Stimulated activated memory B cell treated with anti-CD40 and anti-IgM and Interleukin-4, amounts not matched to agents 10 μg/mL and 1 μg/mL and 100 μg/mL, for 72 hours (primary cell): ENCODE measurements around the gene PCDH15.

Experiments used
- ATAC-seq: fragments of 150-1000 bp; cut with Tn5 transposase; 2 replicates; pipeline ENCODE4 v1.10.0; 2021
- H3K27ac Mint-ChIP-seq: one replicate; pipeline ENCODE4 v1.8.0; 2022; ENCODE audit warnings: mild to moderate bottlenecking, mixed read lengths
- H3K27me3 Mint-ChIP-seq: one replicate; pipeline ENCODE4 v1.8.0; 2022; ENCODE audit warnings: mixed read lengths
- H3K36me3 Mint-ChIP-seq: one replicate; pipeline ENCODE4 v1.8.0; 2022; ENCODE audit warnings: mixed read lengths
- H3K4me1 Mint-ChIP-seq: one replicate; pipeline ENCODE4 v1.8.0; 2022; ENCODE audit warnings: mixed read lengths
- H3K4me3 Mint-ChIP-seq: one replicate; pipeline ENCODE4 v1.8.0; 2022; ENCODE audit warnings: mild to moderate bottlenecking, moderate library complexity, mixed read lengths
- H3K9me3 Mint-ChIP-seq: one replicate; pipeline ENCODE4 v1.8.0; 2022; ENCODE audit warnings: mixed read lengths

The PCDH15 gene

DNA sequence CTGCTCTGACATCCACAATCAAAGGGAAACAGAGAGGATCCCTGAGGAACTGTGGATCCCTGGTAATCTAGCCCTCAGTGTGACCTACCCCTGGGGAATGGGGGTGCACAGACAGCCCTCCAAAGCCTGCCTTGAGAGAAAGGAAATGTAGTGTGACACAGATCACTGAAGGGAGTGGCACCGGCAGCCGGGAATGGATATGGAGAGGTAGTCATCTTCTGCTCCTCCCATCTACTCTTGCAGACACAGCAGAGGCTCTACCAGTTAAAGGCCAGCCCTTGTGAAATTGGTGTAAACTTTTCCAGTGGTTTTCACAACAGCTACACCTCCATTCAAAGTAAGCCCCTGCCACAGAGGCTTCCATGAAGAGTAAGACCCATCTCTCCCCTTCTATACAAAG lies 144.4 kb downstream of the PCDH15 start:
- H3K36me3 Mint-ChIP-seq: no peaks in the 10 kb centered on the region
- no peak overlapping the region for H3K27ac Mint-ChIP-seq
- H3K27me3 Mint-ChIP-seq: no peaks in the 10 kb centered on the region
- no peaks in the 10 kb centered on the region for H3K4me1 Mint-ChIP-seq
- H3K9me3 Mint-ChIP-seq: no peaks in the 10 kb centered on the region
- no peak overlapping the region for H3K4me3 Mint-ChIP-seq
- ATAC-seq: no peak

DNA sequence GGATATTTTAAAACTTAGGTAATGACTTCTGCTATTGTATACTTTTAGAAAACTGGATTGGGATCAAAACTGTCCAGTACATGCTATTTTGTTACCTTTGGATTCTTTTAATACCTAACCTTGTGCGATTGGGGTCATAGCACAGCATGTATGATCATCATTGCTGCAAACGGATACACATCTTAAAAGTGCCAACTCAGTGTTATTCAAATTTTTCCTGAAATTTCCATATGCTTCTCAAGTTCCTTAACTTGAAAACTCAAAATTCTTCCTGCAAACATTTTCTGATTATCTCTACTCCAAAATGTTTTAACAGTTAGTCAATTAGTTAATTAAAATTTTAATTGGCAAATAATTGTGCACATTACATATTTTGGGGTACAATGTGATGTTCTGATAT lies 147.5 kb downstream of the PCDH15 start:
- Mint-ChIP-seq H3K36me3 (no peaks in the 10 kb centered on the region), H3K9me3 (peaks cover 3% of the 10 kb centered on the region), H3K4me3 (no peak overlapping the region), H3K27ac (no peak overlapping the region), H3K27me3 (no peaks in the 10 kb centered on the region), H3K4me1 (no peaks in the 10 kb centered on the region)
- ATAC-seq: no peak

DNA sequence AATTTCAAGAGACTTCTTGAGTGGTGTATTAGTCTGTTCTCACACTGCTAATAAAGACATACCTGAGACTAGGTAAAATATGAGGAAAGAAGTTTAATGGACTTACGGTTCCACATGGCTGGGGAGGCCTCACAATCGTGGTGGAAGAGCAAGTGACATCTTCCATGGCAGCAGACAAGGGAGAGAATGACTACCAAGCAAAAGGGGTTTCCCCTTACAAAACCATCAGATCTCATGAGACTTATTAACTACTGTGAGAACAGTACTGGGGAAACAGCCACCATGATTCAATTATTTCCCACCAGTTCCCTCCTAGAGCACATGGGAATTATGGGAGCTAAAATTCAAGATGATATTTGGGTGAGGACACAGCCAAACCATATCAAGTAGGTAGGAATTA lies 150.5 kb downstream of the PCDH15 start:
- Mint-ChIP-seq H3K27ac (no peak overlapping the region), H3K4me3 (no peak overlapping the region), H3K4me1 (no peaks in the 10 kb centered on the region), H3K36me3 (no peaks in the 10 kb centered on the region), H3K9me3 (peaks cover 3% of the 10 kb centered on the region), H3K27me3 (no peaks in the 10 kb centered on the region)
- ATAC-seq: no peak

DNA sequence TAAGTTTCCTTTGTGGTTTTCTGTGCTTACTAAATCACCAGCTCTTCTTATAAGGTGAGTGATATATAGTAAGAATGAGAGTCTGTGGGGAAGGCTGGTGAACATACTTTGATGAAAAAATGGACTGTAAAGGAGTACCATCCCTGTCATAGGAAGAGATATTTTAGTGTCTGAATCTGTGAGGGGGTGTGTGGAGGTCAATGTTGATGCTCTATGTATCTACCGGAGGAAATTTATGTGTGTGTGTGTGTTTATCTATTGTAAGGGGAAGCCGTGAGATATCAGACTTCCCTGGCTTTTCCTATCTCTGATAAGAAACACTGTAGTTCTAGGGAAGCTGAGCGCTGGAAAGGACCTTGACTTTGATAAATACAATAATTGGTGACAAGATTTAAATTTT lies 179.0 kb downstream of the PCDH15 start:
- Mint-ChIP-seq H3K36me3 (no peaks in the 10 kb centered on the region), H3K9me3 (peaks cover 10% of the 10 kb centered on the region), H3K4me1 (no peaks in the 10 kb centered on the region), H3K27me3 (no peaks in the 10 kb centered on the region), H3K27ac (no peak overlapping the region), H3K4me3 (no peak overlapping the region)
- ATAC-seq: no peak

DNA sequence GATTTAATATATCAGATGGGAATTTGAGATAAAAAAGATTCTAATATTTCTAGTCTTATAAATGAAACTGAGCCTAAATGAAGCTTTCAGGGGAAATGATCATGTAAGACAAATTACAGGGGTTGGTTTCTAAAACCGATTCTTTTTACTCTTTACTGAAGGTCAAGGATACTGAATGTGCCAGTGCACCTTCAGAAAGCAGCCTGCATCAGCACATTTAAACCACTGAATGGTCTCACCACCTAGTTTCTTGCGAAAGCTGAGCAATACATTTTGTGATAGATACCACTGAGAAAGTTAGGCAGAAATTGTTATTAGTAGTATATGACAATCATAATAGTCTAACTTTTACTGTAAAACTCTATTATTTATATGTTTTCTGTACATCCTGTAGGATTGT lies 180.7 kb downstream of the PCDH15 start:
- Mint-ChIP-seq H3K27me3 (no peaks in the 10 kb centered on the region), H3K4me3 (no peak overlapping the region), H3K36me3 (no peaks in the 10 kb centered on the region), H3K9me3 (peaks cover 5% of the 10 kb centered on the region), H3K27ac (no peak overlapping the region), H3K4me1 (no peaks in the 10 kb centered on the region)
- no peak for ATAC-seq

DNA sequence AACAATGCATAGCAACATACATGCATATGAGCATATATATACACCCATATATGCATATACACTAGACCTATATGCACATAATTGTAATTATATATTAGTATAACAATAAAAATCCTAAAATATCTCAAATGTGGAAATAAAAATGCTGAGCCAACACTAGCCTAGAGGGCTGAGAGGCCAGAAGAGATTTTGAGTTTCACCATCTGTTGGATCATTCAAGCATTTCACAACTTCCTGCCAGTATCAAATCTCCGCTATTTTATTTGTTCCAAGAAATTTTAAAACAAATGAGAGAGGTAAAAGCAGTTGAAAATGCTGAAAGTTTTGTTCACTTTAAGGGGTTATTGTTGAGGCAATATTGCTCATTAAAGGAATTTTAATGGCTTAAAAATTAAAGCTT lies 187.0 kb downstream of the PCDH15 start:
- no peak overlapping the region for H3K4me3 Mint-ChIP-seq
- ATAC-seq: no peak
- no peaks in the 10 kb centered on the region for H3K4me1 Mint-ChIP-seq
- no peaks in the 10 kb centered on the region for H3K9me3 Mint-ChIP-seq
- no peak overlapping the region for H3K27ac Mint-ChIP-seq
- no peaks in the 10 kb centered on the region for H3K36me3 Mint-ChIP-seq
- no peaks in the 10 kb centered on the region for H3K27me3 Mint-ChIP-seq

DNA sequence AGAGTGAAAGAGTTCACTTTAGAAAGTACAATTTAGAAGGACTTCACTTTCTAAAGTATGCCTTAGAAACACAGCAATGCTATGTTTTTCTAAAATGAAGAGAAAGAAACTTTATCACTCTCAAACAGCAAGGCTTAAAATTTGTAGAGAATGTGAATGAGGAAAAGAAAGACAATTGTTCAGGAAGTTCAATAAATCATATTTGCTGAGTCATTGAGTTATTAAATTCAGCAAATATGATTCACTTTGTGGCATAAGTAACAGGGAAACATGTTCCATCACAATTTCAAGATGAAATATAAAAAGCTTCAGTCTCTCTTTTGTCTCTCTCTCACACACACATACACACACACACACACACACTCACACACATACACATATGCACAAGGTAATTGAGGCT lies 187.9 kb downstream of the PCDH15 start:
- H3K27me3 Mint-ChIP-seq: no peaks in the 10 kb centered on the region
- H3K9me3 Mint-ChIP-seq: no peaks in the 10 kb centered on the region

DNA sequence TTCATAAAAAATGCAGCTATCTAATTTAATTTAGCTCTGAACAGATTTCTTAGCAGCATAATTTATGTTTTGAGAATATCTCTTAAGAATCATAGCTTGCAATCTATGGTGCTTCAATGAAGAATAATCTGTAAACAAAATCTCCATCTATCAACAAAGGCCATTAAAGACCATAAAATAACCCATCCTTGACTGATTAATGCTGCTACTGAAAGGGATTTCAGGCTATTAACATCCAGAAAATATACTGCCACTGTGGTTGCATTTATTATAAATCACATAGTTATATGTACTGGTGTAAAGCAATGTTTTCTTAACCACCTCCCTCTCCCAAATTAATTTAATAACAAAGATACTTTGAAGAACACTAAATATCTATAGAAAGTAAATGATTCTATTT lies 191.6 kb downstream of the PCDH15 start:
- Mint-ChIP-seq H3K27ac (no peak overlapping the region), H3K4me3 (no peak overlapping the region), H3K4me1 (no peaks in the 10 kb centered on the region), H3K36me3 (no peaks in the 10 kb centered on the region), H3K9me3 (no peaks in the 10 kb centered on the region), H3K27me3 (no peaks in the 10 kb centered on the region)
- no peak for ATAC-seq

More for the DNA sequence above, 187.9 kb downstream of the PCDH15 start:
- no peak overlapping the region for H3K4me3 Mint-ChIP-seq
- ATAC-seq: no peak
- no peaks in the 10 kb centered on the region for H3K36me3 Mint-ChIP-seq
- no peak overlapping the region for H3K27ac Mint-ChIP-seq
- H3K4me1 Mint-ChIP-seq: no peaks in the 10 kb centered on the region

DNA sequence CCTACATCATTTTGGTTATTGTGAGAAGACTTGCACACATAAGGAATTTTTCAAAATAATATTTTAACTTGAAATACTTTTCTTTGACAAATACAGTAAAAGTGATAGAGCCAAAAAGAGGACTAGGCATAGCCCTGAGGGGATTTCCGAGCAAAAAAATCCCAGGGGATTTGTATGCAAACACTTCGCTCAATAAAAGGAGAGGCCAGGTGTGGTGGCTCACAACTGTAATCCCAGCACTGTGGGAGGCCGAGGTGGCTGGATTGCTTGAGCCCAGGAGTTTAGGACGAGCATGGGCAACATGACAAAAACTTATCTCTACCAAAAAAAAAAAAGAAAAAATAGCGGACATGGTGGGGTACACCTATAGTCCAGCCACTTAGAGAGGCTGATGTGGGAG lies 193.0 kb downstream of the PCDH15 start:
- Mint-ChIP-seq H3K4me1 (no peaks in the 10 kb centered on the region), H3K36me3 (no peaks in the 10 kb centered on the region), H3K27ac (no peak overlapping the region), H3K27me3 (no peaks in the 10 kb centered on the region), H3K9me3 (no peaks in the 10 kb centered on the region), H3K4me3 (no peak overlapping the region)
- no peak for ATAC-seq

DNA sequence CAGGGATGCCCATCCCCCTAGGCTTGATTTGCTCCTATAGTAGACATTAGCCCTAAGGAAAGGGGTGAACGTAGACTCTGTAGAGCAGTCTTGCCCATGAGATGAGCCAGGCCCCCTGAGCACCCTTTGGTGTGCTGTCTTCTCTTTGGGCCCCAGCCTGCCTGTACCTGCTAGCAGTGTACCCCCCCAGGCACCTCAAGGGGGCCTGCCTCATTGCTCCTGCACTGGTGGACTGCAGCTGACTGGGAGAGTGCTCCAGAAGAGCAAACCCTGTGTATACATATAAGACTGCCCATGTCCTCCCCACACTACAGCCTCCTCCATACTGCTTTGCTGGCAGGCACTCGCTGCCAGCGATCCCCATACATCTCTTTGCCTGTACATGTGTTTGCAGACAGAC lies 206.7 kb downstream of the PCDH15 start:
- H3K4me1 Mint-ChIP-seq: no peaks in the 10 kb centered on the region
- no peaks in the 10 kb centered on the region for H3K27me3 Mint-ChIP-seq
- ATAC-seq: no peak
- no peak overlapping the region for H3K4me3 Mint-ChIP-seq
- peaks cover 5% of the 10 kb centered on the region for H3K9me3 Mint-ChIP-seq
- H3K27ac Mint-ChIP-seq: no peak overlapping the region
- no peaks in the 10 kb centered on the region for H3K36me3 Mint-ChIP-seq

DNA sequence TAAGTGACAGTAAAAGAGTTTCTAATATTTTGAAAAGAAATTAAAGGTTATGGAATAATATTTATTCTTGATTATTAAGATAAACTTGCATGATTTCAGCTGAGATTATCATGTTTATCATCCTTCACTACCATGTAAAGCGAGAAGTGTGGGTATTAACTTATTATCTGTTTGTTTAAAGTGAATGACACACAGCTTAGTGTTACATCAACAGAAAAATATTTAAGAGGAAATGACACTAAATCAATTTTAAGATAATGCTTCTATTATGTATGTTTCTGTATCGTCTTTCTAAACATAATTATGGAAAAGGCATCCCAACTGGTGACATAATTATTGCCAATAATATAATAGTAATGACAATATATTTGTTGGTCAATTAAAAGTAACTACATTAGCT lies 213.1 kb downstream of the PCDH15 start:
- ATAC-seq: no peak
- Mint-ChIP-seq H3K27ac (no peak overlapping the region), H3K4me3 (no peak overlapping the region), H3K4me1 (no peaks in the 10 kb centered on the region), H3K27me3 (no peaks in the 10 kb centered on the region), H3K36me3 (no peaks in the 10 kb centered on the region), H3K9me3 (peaks cover 2% of the 10 kb centered on the region)

DNA sequence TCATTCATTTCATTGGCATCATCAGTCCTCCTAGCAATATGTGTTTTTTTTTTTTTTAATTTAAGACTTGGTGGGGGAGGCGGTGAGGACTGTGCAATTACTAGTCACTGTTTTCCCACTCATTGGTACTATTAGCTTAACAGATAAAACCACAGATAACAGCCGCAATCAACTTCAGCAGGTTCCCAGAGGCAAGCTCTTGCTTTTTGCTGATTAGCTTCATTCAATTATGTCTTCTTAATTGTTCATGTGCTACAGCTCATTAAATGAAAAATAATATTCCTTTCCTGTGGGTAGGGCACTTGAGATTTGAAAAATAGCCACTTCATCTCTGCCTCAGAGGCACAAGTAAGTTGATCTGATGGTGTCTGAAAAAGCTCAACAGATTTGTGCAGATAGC lies 215.5 kb downstream of the PCDH15 start:
- no peaks in the 10 kb centered on the region for H3K27me3 Mint-ChIP-seq
- H3K4me1 Mint-ChIP-seq: no peaks in the 10 kb centered on the region
- ATAC-seq: no peak
- H3K36me3 Mint-ChIP-seq: no peaks in the 10 kb centered on the region
- no peaks in the 10 kb centered on the region for H3K9me3 Mint-ChIP-seq
- no peak overlapping the region for H3K27ac Mint-ChIP-seq
- H3K4me3 Mint-ChIP-seq: no peak overlapping the region

DNA sequence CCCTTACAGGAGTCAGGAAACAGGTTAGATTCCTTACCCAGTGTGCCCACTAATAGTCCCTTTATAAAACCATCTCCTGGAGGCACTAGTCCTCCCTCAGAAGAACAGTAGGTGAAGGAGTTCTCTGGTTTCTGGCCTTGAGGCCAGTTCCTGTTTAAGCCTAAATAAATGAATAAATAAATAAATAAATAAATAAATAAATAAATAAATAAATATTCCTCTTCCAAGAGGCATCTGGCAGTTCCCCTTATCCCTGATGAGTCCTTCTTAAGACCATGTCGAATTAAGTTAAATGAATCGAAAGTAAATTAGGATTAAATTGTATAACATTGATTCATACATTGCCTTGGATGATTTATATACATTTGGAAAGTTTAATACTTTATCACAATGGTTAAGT lies 223.3 kb downstream of the PCDH15 start:
- no peak overlapping the region for H3K27ac Mint-ChIP-seq
- no peaks in the 10 kb centered on the region for H3K4me1 Mint-ChIP-seq
- H3K36me3 Mint-ChIP-seq: no peaks in the 10 kb centered on the region
- H3K9me3 Mint-ChIP-seq: peaks cover 3% of the 10 kb centered on the region
- ATAC-seq: no peak
- H3K27me3 Mint-ChIP-seq: no peaks in the 10 kb centered on the region
- H3K4me3 Mint-ChIP-seq: no peak overlapping the region

DNA sequence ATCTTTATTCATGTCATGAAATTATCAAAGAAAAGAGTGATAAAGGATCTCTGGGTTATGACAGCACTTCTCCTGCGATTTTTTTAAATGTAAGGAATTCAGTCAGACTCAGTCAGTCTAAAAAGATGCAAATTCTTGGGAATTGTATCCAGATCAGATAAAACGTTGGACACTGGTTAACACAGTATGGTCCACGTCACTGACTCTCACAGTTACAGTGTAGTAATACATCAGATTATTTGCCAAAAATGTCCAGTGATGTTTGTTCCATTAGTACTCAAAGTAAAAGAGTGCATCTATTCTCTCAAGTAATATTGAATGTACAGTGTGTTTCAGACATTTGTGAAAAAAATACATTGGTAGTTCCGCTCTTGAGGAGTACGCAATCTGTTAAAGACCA lies 224.5 kb downstream of the PCDH15 start:
- no peak for ATAC-seq
- no peaks in the 10 kb centered on the region for H3K27me3 Mint-ChIP-seq
- H3K4me3 Mint-ChIP-seq: no peak overlapping the region

DNA sequence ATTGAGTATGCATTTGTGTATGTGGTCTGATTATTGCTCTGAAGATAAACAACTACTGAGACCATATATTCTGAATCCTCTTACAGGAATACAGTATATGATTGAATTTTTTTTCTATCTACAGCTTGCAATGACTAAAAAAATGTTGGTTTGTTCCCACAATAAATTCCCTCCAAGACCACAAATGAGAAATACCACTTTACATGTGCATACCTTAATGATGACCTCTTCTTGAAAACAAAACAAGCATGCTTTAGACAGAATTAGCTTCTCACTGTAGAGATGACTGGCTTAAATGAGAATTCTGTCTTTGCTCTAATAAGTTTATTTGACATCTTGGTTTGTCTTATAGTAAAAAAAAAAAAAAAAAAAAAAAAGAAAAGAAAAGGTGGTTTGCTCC lies 241.5 kb downstream of the PCDH15 start:
- Mint-ChIP-seq H3K4me3 (no peak overlapping the region), H3K36me3 (no peaks in the 10 kb centered on the region), H3K27me3 (no peaks in the 10 kb centered on the region), H3K9me3 (no peaks in the 10 kb centered on the region), H3K27ac (no peak overlapping the region), H3K4me1 (no peaks in the 10 kb centered on the region)
- no peak for ATAC-seq

More for the DNA sequence above, 224.5 kb downstream of the PCDH15 start:
- Mint-ChIP-seq H3K9me3 (peaks cover 3% of the 10 kb centered on the region), H3K36me3 (no peaks in the 10 kb centered on the region), H3K27ac (no peak overlapping the region), H3K4me1 (no peaks in the 10 kb centered on the region)

DNA sequence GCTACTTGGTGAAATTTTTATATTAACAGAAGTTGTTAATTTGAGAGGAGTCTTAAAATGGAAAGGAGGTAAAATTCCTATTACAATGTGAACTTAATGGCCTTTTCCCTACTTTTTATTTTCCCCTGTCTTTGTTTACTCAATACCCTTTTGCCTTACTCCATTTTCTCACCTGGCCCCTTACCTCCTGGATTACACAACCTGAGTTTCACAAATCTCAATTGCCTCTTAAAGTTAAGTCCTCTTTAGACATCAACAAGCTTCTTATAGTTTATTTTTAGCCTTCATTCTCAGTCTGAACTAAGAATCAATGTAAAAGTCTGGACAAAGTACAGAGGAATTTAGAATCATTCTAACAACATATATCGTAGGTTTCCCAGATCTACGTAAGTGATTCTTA lies 247.0 kb downstream of the PCDH15 start:
- no peaks in the 10 kb centered on the region for H3K4me1 Mint-ChIP-seq
- H3K9me3 Mint-ChIP-seq: no peaks in the 10 kb centered on the region
- H3K36me3 Mint-ChIP-seq: no peaks in the 10 kb centered on the region
- no peaks in the 10 kb centered on the region for H3K27me3 Mint-ChIP-seq
- ATAC-seq: no peak
- H3K4me3 Mint-ChIP-seq: no peak overlapping the region
- H3K27ac Mint-ChIP-seq: no peak overlapping the region

DNA sequence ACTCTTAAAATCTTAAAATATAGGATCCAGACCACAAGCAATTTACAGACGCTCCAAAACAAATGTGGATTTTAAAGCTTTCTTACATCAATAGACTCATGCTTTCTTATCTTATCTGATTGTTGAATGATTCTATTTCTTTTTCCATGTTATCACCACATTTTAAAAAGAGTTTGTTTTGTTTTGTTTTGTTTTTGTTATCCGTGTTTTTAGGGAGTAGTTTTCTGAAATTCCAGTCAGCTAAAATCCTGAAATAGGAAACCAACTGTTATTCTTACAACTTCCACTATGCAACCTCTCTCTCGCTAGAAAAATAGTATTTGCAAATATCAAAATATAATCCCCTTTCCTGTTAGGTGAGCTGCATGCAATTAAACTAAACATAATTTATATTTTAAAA lies 251.0 kb downstream of the PCDH15 start:
- no peak overlapping the region for H3K27ac Mint-ChIP-seq
- H3K36me3 Mint-ChIP-seq: no peaks in the 10 kb centered on the region
- H3K4me3 Mint-ChIP-seq: no peak overlapping the region
- H3K4me1 Mint-ChIP-seq: no peaks in the 10 kb centered on the region
- no peaks in the 10 kb centered on the region for H3K9me3 Mint-ChIP-seq
- no peaks in the 10 kb centered on the region for H3K27me3 Mint-ChIP-seq
- no peak for ATAC-seq
